Fibroblast of skin of right quadriceps (primary cell): Measurements from ENCODE around the gene LDLR.
A peak's percentile ranks its signal among the peaks of the same experiment; 100 is the strongest.
"Not testable (repeated sequence)": the region's sequence is repeated elsewhere in the genome, so short reads cannot be mapped to it uniquely, and the experiment has no call there.

ENCODE experiments used
- DNase-seq: peaks from one replicate; pipeline ENCODE4 v3.0.0-alpha.2; 2013

Gene LDLR

GRCh38 chr19:11108746-11109145 lies 19.5 kb downstream of the LDLR start:
- no peak for DNase-seq

DNA sequence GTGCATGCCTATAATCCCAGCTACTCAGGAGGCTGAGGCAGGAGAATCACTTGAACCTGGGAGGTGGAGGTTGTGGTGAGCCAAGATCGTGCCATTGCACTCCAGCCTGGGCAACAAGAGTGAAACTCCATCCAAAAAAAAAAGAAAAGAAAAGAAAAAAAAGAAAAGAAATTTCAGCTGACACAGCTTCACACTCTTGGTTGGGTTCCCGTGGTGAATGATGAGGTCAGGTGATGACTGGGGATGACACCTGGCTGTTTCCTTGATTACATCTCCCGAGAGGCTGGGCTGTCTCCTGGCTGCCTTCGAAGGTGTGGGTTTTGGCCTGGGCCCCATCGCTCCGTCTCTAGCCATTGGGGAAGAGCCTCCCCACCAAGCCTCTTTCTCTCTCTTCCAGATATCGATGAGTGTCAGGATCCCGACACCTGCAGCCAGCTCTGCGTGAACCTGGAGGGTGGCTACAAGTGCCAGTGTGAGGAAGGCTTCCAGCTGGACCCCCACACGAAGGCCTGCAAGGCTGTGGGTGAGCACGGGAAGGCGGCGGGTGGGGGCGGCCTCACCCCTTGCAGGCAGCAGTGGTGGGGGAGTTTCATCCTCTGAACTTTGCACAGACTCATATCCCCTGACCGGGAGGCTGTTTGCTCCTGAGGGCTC lies 22.0 kb downstream of the LDLR start:
- DNase-seq: no peak

DNA sequence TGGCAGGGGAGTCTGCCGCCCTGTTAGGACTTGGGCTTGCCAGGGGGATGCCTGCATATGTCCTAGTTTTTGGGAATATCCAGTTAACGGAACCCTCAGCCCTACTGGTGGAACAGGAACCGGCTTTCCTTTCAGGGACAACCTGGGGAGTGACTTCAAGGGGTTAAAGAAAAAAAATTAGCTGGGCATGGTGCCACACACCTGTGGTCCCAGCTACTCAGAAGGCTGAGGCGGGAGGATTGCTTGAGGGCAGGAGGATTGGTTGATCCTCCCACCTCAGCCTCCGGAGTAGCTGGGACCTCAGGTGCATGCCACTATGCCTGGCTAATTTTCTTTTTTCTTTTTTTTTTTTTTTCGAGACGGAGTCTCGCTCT lies 22.5 kb downstream of the LDLR start:
- DNase-seq: no peak

GRCh38 chr19:11113140-11113708 lies 24.0 kb downstream of the LDLR start:
- DNase-seq: no peak

DNA sequence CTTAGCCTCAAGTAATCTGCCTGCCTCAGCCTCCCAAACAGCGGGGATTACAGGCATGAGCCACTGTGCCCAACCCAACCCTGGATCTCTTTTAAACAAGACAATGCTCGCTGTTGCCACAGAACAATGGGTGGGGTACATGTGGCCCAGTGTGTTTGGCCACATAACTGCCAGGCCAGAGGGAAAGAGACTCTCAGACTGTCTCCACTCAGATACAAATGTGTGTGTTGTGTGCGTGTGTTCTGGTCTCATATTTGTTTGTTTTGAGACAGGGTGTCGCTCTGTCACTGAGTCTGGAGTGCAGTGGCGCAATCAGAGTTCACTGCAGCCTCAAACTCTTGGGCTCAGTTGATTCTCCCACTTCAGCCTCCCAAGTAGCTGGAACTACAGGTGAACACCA lies 25.8 kb downstream of the LDLR start:
- no peak for DNase-seq

GRCh38 chr19:11115895-11116446 lies 26.7 kb downstream of the LDLR start:
- DNase-seq: no peak

GRCh38 chr19:11116507-11116906 lies 27.2 kb downstream of the LDLR start:
- DNase-seq: no peak

DNA sequence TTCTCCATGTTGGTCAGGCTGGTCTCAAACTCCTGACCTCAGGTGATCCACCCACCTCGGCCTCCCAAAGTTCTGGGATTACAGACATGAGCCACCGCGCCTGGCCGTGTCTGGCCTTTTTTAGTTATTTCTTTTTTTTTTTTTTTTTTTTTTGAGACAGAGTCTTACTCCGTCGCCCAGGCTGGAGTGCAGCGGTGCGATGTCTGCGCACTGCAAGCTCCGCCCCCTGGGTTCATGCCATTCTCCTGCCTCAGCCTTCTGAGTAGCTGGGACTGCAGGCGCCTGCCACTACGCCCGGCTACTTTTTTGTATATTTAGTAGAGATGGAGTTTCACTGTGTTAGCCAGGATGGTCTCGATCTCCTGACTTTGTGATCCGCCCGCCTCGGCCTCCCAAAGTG lies 32.7 kb downstream of the LDLR start:
- DNase-seq: not testable (repeated sequence)

DNA sequence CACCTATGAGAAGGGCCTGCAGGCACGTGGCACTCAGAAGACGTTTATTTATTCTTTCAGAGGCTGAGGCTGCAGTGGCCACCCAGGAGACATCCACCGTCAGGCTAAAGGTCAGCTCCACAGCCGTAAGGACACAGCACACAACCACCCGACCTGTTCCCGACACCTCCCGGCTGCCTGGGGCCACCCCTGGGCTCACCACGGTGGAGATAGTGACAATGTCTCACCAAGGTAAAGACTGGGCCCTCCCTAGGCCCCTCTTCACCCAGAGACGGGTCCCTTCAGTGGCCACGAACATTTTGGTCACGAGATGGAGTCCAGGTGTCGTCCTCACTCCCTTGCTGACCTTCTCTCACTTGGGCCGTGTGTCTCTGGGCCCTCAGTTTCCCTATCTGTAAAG lies 33.9 kb downstream of the LDLR start:
- no peak for DNase-seq

- not testable (repeated sequence) for DNase-seq
Measured at GRCh38 chr19:11124157-11124556, 34.9 kb downstream of the LDLR start.

DNA sequence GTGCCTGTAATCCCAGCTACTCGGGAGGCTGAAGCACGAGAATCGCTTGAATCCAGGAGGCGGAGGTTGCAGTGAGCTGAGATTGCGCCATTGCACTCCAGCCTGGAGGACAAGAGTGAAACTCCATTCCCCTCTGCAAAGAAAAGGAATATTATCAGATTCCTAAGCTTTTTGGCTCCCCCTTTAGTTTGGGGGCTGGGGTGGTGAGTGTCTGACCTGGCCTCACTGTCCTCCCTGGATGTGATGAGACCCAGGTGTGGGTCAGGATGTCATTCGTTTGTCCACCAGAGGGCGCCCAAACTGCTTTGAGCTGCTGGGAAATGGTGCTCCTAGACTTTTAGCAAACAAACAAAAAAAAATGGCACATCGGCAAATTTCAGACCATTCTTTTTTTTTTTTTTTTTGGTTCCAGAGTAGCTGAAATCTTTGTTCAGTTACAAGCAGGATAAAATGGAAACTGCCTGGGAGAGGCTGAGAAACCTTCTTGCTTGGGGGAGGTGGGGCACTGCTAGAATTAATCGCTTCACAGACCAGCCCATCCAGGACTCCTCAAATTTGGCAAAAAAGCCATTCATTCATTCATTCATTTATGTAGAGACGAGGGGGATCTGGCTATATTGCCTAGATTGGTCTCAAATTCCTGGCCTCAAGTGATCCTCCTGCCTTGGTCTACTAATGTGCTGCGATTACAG lies 36.9 kb downstream of the LDLR start:
- peak; percentile 64 for DNase-seq

DNA sequence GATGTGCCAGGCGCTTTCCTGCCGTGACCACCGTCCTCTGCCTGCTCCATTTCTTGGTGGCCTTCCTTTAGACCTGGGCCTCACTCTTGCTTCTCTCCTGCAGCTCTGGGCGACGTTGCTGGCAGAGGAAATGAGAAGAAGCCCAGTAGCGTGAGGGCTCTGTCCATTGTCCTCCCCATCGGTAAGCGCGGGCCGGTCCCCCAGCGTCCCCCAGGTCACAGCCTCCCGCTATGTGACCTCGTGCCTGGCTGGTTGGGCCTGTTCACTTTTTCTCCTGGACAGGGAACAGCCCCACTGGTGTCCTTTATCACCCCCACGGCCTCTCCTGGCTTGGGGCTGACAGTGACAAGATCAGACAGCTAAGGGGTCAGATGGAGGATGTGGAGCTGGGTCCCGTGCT lies 38.6 kb downstream of the LDLR start:
- DNase-seq: no peak

DNA sequence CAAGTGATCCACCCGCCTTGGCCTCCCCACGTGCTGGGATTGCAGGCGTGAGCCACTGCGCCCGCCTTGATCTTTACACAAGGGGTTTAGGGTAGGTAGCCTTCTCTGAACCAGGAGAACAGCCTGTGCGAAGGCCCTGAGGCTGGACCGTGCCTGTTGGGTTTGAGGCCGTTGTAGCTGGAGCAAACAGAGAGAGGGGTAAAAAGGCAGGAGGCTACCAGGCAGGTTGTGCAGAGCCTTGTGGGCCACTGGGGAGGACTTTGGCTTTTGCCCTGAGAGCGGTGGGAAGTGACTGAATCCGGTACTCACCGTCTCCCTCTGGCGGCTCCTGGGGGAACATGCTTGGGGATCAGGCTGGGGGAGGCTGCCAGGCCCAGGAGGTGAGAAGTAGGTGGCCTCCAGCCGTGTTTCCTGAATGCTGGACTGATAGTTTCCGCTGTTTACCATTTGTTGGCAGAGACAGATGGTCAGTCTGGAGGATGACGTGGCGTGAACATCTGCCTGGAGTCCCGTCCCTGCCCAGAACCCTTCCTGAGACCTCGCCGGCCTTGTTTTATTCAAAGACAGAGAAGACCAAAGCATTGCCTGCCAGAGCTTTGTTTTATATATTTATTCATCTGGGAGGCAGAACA lies 41.7 kb downstream of the LDLR start:
- peak; percentile 55 for DNase-seq

- DNase-seq: no peak
Measured at GRCh38 chr19:11131471-11131870, 42.2 kb downstream of the LDLR start.

GRCh38 chr19:11136400-11137101 lies 47.3 kb downstream of the LDLR start:
- no peak for DNase-seq

DNA sequence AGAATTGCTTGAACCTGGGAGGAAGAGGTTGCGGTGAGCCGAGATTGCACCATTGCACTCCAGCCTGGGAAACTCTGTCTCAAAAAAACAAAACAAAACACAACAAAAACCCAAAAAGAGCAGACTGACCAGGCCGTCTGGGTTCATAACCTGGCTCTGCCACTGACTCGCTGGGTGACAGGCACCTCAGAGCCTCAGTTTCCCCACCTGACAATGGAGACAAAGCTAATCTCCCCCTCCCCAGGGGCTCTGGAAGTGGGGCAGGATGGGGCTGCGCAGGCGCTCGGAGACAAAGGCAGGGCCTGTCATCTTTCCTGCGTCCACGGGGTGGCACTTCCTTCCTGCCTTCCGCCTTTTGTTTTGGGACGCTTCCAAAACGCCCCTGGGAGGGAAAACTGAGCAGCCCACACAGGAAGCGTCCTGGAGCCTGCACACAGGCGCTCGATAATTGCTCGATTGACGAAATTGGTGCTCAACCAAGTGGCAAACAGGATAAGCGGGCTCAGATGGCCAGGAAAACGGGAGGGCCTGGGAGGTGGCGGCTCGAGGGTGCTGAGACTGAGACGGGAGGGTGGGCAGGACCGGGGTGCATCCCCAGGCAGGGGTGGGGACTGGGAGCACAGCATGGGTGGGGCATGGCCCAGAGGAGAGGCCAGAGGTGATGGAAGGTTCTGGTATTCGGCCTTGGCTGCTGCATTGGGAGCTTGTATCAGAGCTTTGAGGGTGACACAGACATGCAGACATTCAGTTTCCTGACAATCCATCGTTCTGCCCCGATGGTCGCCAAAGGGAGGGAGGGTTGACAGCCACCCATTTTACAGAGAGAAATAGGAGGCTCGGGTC lies 48.5 kb downstream of the LDLR start:
- DNase-seq: peak; percentile 94

DNA sequence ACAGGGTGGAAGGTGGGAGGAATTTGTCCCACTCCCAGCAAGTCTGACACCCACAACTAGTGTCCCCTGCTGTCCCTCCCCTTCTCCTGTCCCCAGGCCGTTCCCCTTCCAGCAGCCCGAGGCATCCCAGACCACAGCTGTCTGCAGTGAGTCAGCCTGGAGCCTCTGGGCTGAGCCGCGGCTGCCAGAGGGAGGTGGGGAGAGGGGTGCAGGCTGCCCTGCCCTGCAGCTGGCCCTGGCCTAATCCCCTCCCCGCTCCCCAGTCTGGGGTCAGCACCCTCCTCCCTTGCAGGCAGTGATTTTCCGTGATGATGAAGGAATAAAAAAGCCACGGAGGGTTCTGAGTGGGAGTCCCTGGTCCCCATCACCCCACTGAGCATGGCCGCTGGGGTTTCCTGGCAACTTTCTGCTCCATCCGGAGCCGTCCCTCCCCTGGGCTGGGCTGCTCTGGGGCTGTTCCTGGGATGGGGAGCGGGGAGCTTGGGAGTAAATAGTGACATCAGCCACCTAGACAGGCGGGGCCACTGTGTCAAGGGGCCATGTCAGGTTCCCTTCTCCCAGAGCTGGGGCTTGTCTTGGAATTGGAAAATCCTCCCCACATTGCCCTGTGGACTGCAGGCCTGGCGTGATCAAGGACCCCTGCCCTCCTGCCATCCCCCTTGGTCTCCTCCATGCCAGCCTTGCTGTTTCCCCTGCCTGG lies 49.5 kb downstream of the LDLR start:
- DNase-seq: peak; percentile 81

GRCh38 chr19:11140023-11140538 lies 50.8 kb downstream of the LDLR start:
- DNase-seq: not testable (repeated sequence)

GRCh38 chr19:11140896-11141295 lies 51.6 kb downstream of the LDLR start:
- DNase-seq: no peak

DNA sequence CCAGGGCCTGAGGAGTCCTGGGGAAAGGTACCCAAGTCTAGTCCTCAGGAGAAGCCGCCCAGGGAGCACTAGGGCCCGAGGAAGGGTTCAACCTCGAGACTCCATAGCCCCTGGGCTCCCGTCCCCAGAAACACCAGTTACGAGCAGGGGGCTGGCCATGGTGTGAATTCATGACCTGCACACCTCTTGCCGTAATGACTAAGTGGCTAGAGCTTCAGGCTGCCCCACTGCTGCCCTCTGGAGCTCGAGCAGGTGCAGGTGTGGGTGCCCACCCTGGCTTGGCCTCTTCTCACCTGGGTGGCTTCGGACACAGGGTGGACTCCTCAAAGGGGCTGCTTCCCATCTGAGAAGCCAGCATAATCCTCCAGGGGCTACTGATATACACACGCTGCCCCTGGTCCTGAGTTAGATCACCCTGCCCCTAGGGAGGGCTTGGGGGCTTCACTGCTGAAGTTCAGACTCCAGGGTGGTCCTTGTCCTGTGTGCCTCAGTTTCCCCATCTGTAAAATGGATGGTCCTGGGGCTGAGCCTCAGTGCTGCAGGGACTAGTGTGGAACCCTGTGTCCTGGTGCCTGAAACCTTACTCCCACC lies 52.8 kb downstream of the LDLR start:
- no peak for DNase-seq
